GM18870 (cell line): Measurements from ENCODE around the gene ZFAND6.

Experiments
- ATAC-seq: cut with Tn5 transposase; IDR thresholded peaks from one replicate; pipeline ENCODE4 v1.9.1; 2021; ENCODE audit warnings: moderate library complexity; ENCODE audit not compliant: unreplicated experiment

ZFAND6 gene

GRCh38 chr15:80167936-80168335, 108.5 kb downstream of the ZFAND6 start:
- no peak for ATAC-seq

GRCh38 chr15:80168421-80168820, 108.9 kb downstream of the ZFAND6 start:
- no peak for ATAC-seq

- ATAC-seq: no peak
Measured at GRCh38 chr15:80169768-80170357, 110.4 kb downstream of the ZFAND6 start.

GRCh38 chr15:80170596-80170995, 111.1 kb downstream of the ZFAND6 start:
- no peak for ATAC-seq

GRCh38 chr15:80171787-80172186, 112.3 kb downstream of the ZFAND6 start:
- ATAC-seq: no peak

- ATAC-seq: no peak
Measured at GRCh38 chr15:80172401-80172800, 112.9 kb downstream of the ZFAND6 start.

GRCh38 chr15:80173022-80173759, 113.7 kb downstream of the ZFAND6 start:
- no peak for ATAC-seq

GRCh38 chr15:80174017-80174746, 114.7 kb downstream of the ZFAND6 start:
- no peak for ATAC-seq

GRCh38 chr15:80175436-80175835, 116.0 kb downstream of the ZFAND6 start:
- no peak for ATAC-seq

- no peak for ATAC-seq
Measured at GRCh38 chr15:80176443-80176842, 117.0 kb downstream of the ZFAND6 start.

GRCh38 chr15:80177156-80177555, 117.7 kb downstream of the ZFAND6 start:
- no peak for ATAC-seq

GRCh38 chr15:80179025-80179759, 119.7 kb downstream of the ZFAND6 start:
- no peak for ATAC-seq

- ATAC-seq: no peak
Measured at GRCh38 chr15:80179935-80180334, 120.5 kb downstream of the ZFAND6 start.

GRCh38 chr15:80180468-80180867, 121.0 kb downstream of the ZFAND6 start:
- ATAC-seq: no peak

GRCh38 chr15:80180986-80181385, 121.5 kb downstream of the ZFAND6 start:
- ATAC-seq: no peak

GRCh38 chr15:80182611-80183261, 123.3 kb downstream of the ZFAND6 start:
- no peak for ATAC-seq

GRCh38 chr15:80183306-80183705, 123.8 kb downstream of the ZFAND6 start:
- no peak for ATAC-seq

- no peak for ATAC-seq
Measured at GRCh38 chr15:80183886-80184285, 124.4 kb downstream of the ZFAND6 start.

- ATAC-seq: no peak
Measured at GRCh38 chr15:80184554-80184953, 125.1 kb downstream of the ZFAND6 start.

GRCh38 chr15:80185152-80185551, 125.7 kb downstream of the ZFAND6 start:
- ATAC-seq: no peak

GRCh38 chr15:80186066-80186465, 126.6 kb downstream of the ZFAND6 start:
- no peak for ATAC-seq
